Mesenchymal stem cell (in vitro differentiated cells and primary cell): Measurements from ENCODE around the gene PPY.
"Not testable (repeated sequence)": the region's sequence is repeated elsewhere in the genome, so short reads cannot be mapped to it uniquely, and the experiment has no call there.

Source experiments
- DNase-seq: peaks from one replicate; pipeline ENCODE4 v3.0.0-alpha.2; 2013
- H2AFZ ChIP-seq: one replicate; pipeline ENCODE4 v1.6.1; 2013; ENCODE audit warnings: low read depth, mild to moderate bottlenecking, control low read depth, inconsistent platforms, low read length, moderate library complexity
- H2AK5ac ChIP-seq: 2 replicates; pipeline ENCODE4 v1.6.1; 2013; ENCODE audit warnings: low read length, moderate library complexity, mild to moderate bottlenecking, inconsistent platforms; ENCODE audit not compliant: severe bottlenecking
- H2BK120ac ChIP-seq: one replicate; pipeline ENCODE4 v1.6.1; 2013; ENCODE audit warnings: low read depth, mild to moderate bottlenecking, inconsistent platforms, low read length, moderate library complexity
- H2BK12ac ChIP-seq, 2 experiments: one replicate each; pipeline ENCODE4 v1.6.1; 2013; ENCODE audit warnings: inconsistent platforms in 2 of 2, low read length in 2 of 2, mild to moderate bottlenecking in 2 of 2, moderate library complexity in 2 of 2, control low read depth in 1 of 2
- H2BK15ac ChIP-seq: one replicate; pipeline ENCODE4 v1.6.1; 2013; ENCODE audit warnings: mild to moderate bottlenecking, low read depth, inconsistent platforms; ENCODE audit not compliant: poor library complexity, severe bottlenecking
- H2BK5ac ChIP-seq: 2 replicates; pipeline ENCODE4 v1.6.1; 2013; ENCODE audit warnings: low read depth, mild to moderate bottlenecking, low read length, control low read depth, inconsistent platforms; ENCODE audit not compliant: poor library complexity, severe bottlenecking
- H3K14ac ChIP-seq, 2 experiments: one replicate each; pipeline ENCODE4 v1.6.1; 2013; ENCODE audit warnings: inconsistent platforms in 2 of 2, low read length in 2 of 2, control low read depth in 1 of 2, mild to moderate bottlenecking in 1 of 2, moderate library complexity in 1 of 2
- H3K18ac ChIP-seq, 2 experiments: one replicate each; pipeline ENCODE4 v1.6.1; 2013; ENCODE audit warnings: inconsistent platforms in 2 of 2, low read length in 2 of 2, control low read depth in 1 of 2, low read depth in 1 of 2, mild to moderate bottlenecking in 1 of 2
- H3K23ac ChIP-seq, 2 experiments: one replicate each; pipeline ENCODE4 v1.6.1; 2013; ENCODE audit warnings: inconsistent platforms in 2 of 2, low read length in 2 of 2, mild to moderate bottlenecking in 2 of 2, moderate library complexity in 2 of 2, control low read depth in 1 of 2
- H3K27ac ChIP-seq: 2 replicates; pipeline ENCODE4 v1.5.1; 2013; ENCODE audit warnings: mild to moderate bottlenecking, moderate library complexity, low read length, control low read depth, inconsistent platforms; ENCODE audit not compliant: poor library complexity, severe bottlenecking
- H3K27me3 ChIP-seq, 2 experiments: 2 replicates each; pipeline versions ENCODE4 v1.6.1 to v1.7.0; 2013; ENCODE audit warnings: low read length in 2 of 2, mild to moderate bottlenecking in 2 of 2, moderate library complexity in 2 of 2, control low read depth in 1 of 2, inconsistent platforms in 1 of 2; ENCODE audit not compliant: control insufficient read depth in 1 of 2, insufficient read depth in 1 of 2
- H3K36me3 ChIP-seq, 2 experiments: 2 replicates each; pipeline versions ENCODE4 v1.6.1 to v1.7.0; 2013; ENCODE audit warnings: low read length in 2 of 2, control low read depth in 1 of 2, inconsistent platforms in 1 of 2, low read depth in 1 of 2, mild to moderate bottlenecking in 1 of 2; ENCODE audit not compliant: insufficient read depth in 2 of 2, control insufficient read depth in 1 of 2
- H3K4ac ChIP-seq, 2 experiments: one replicate each; pipeline ENCODE4 v1.6.1; 2013; ENCODE audit warnings: inconsistent platforms in 2 of 2, low read length in 2 of 2, mild to moderate bottlenecking in 2 of 2, moderate library complexity in 2 of 2, control low read depth in 1 of 2, low read depth in 1 of 2
- H3K4me1 ChIP-seq: 2 replicates; pipeline ENCODE4 v1.6.1; 2013; ENCODE audit warnings: low read depth, low read length, control low read depth; ENCODE audit not compliant: control insufficient read depth, insufficient read depth
- H3K4me2 ChIP-seq: 2 replicates; pipeline ENCODE4 v1.6.1; 2013; ENCODE audit warnings: low read length, mild to moderate bottlenecking, inconsistent platforms; ENCODE audit not compliant: poor library complexity, severe bottlenecking
- H3K4me3 ChIP-seq, 2 experiments: 2 replicates each; pipeline versions ENCODE4 v1.5.1 to v1.7.0; 2013; ENCODE audit warnings: low read length in 2 of 2, mild to moderate bottlenecking in 2 of 2, control low read depth in 1 of 2, low read depth in 1 of 2; ENCODE audit not compliant: insufficient read depth in 1 of 2
- H3K79me1 ChIP-seq: replicated peaks from 2 replicates; pipeline ENCODE4 v1.6.1; 2013; ENCODE audit warnings: mild to moderate bottlenecking, control low read depth, low read length, inconsistent platforms; ENCODE audit not compliant: poor library complexity, severe bottlenecking
- H3K9ac ChIP-seq: 2 replicates; pipeline ENCODE4 v1.7.0; 2013; ENCODE audit warnings: mild to moderate bottlenecking, low read length, moderate library complexity
- H3K9me3 ChIP-seq: 2 replicates; pipeline ENCODE4 v1.7.0; 2013; ENCODE audit warnings: mild to moderate bottlenecking, low read length; ENCODE audit not compliant: control insufficient read depth
- H4K8ac ChIP-seq: one replicate; pipeline ENCODE4 v1.6.1; 2013; ENCODE audit warnings: inconsistent platforms, mild to moderate bottlenecking, low read length, moderate library complexity
- H4K91ac ChIP-seq: one replicate; pipeline ENCODE4 v1.6.1; 2013; ENCODE audit warnings: mild to moderate bottlenecking, low read length, inconsistent platforms
- WGBS: methylation state at CpG from one replicate; pipeline ENCODE4 v1.1.7; 2013; ENCODE audit warnings: mixed read lengths; 5-methylcytosine and 5-hydroxymethylcytosine counted together

The PPY gene

DNA sequence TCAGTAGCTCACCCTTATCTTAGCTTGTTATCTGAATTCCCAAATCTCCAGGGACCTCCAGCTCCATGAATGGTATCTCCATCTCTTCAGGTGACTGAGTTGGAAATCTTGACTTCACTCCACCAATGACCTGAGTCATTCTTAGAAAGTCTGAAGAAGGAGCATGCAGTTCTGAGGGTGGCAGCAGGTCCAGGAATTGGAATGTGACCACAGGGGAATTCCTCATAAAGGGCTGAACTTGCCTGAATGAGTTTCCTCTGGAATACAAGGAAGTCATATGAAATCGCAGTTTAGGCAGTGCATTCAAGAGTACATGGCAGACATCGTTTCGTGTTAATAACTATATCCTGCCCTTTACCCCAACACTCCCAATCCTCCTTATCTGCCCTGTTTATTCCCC, 24.0 kb upstream of the PPY start:
- Histone ChIP-seq H3K14ac (no peak overlapping the region), H3K36me3 (no peaks in the 10 kb centered on the region), H3K27ac (no peak overlapping the region), H2BK12ac (no peak overlapping the region), H3K23ac (no peak overlapping the region), H3K79me1 (no peaks in the 10 kb centered on the region), H2AK5ac (no peak overlapping the region), H3K4me2 (no peak overlapping the region), H2BK15ac (no peak overlapping the region), H2AFZ (no peak overlapping the region), H3K18ac (no peak overlapping the region), H3K27me3 (peaks cover 15 to 19% of the 10 kb centered on the region in 2 experiments), H3K4me1 (no peaks in the 10 kb centered on the region), H3K9me3 (no peaks in the 10 kb centered on the region), H4K91ac (no peak overlapping the region), H4K8ac (no peak overlapping the region), H3K4ac (no peak overlapping the region), H2BK5ac (no peak overlapping the region), H3K4me3 (no peak overlapping the region), H2BK120ac (no peak overlapping the region), H3K9ac (no peak overlapping the region)
- no peak for DNase-seq
- 85% methylated on average over 3 of the region's 3 CpGs for WGBS

- H3K4me3 ChIP-seq: no peak overlapping the region
- H3K79me1 ChIP-seq: no peaks in the 10 kb centered on the region
- no peaks in the 10 kb centered on the region for H3K36me3 ChIP-seq
- H3K4ac ChIP-seq: no peak overlapping the region
- no peak for DNase-seq
- H2BK12ac ChIP-seq: no peak overlapping the region
- H2AK5ac ChIP-seq: no peak overlapping the region
- H3K9ac ChIP-seq: no peak overlapping the region
- no peak overlapping the region for H3K14ac ChIP-seq
- no peak overlapping the region for H2AFZ ChIP-seq
- no peaks in the 10 kb centered on the region for H3K9me3 ChIP-seq
- H2BK15ac ChIP-seq: no peak overlapping the region
- no peaks in the 10 kb centered on the region for H3K4me1 ChIP-seq
- peaks cover 10 to 12% of the 10 kb centered on the region in 2 experiments for H3K27me3 ChIP-seq
- no peak overlapping the region for H3K23ac ChIP-seq
- no peak overlapping the region for H4K91ac ChIP-seq
- no peak overlapping the region for H2BK120ac ChIP-seq
- no peak overlapping the region for H2BK5ac ChIP-seq
- no peak overlapping the region for H3K27ac ChIP-seq
- no peak overlapping the region for H3K4me2 ChIP-seq
- H3K18ac ChIP-seq: no peak overlapping the region
- H4K8ac ChIP-seq: no peak overlapping the region
- WGBS: 67% methylated on average over 7 of the region's 7 CpGs
Measured at GRCh38 chr17:43962479-43962878, 20.2 kb upstream of the PPY start.

GRCh38 chr17:43961954-43962353, 19.7 kb upstream of the PPY start:
- no peak overlapping the region for H2BK120ac ChIP-seq
- H2BK12ac ChIP-seq: no peak overlapping the region
- peaks cover 10 to 12% of the 10 kb centered on the region in 2 experiments for H3K27me3 ChIP-seq
- no peak overlapping the region for H3K23ac ChIP-seq
- H4K8ac ChIP-seq: no peak overlapping the region
- no peak for DNase-seq
- H3K79me1 ChIP-seq: no peaks in the 10 kb centered on the region
- no peaks in the 10 kb centered on the region for H3K36me3 ChIP-seq
- H3K18ac ChIP-seq: no peak overlapping the region
- WGBS: 91% methylated on average over 2 of the region's 2 CpGs
- no peak overlapping the region for H2AK5ac ChIP-seq
- no peak overlapping the region for H4K91ac ChIP-seq
- no peak overlapping the region for H2BK5ac ChIP-seq
- H3K14ac ChIP-seq: no peak overlapping the region
- no peak overlapping the region for H3K27ac ChIP-seq
- no peaks in the 10 kb centered on the region for H3K9me3 ChIP-seq
- no peak overlapping the region for H2BK15ac ChIP-seq
- H3K4me2 ChIP-seq: no peak overlapping the region
- H3K4me3 ChIP-seq: no peak overlapping the region
- no peak overlapping the region for H2AFZ ChIP-seq
- H3K4me1 ChIP-seq: no peaks in the 10 kb centered on the region
- no peak overlapping the region for H3K4ac ChIP-seq
- no peak overlapping the region for H3K9ac ChIP-seq

GRCh38 chr17:43961292-43961691, 19.0 kb upstream of the PPY start:
- not testable (repeated sequence) for H2BK12ac ChIP-seq

More at GRCh38 chr17:43961292-43961691, 19.0 kb upstream of the PPY start:
- not testable (repeated sequence) for H2BK5ac ChIP-seq, H2BK15ac ChIP-seq, H3K27ac ChIP-seq, H3K4me2 ChIP-seq, DNase-seq, H4K91ac ChIP-seq, H3K4ac ChIP-seq, H3K36me3 ChIP-seq, H2AFZ ChIP-seq, H2AK5ac ChIP-seq, H3K23ac ChIP-seq, H3K9ac ChIP-seq, H3K4me1 ChIP-seq, H3K18ac ChIP-seq, H2BK120ac ChIP-seq, H3K14ac ChIP-seq, H4K8ac ChIP-seq, H3K4me3 ChIP-seq, H3K79me1 ChIP-seq, H3K9me3 ChIP-seq
- WGBS: 90% methylated on average over 6 of the region's 6 CpGs
- peaks cover 12% of the 10 kb centered on the region in 2 experiments for H3K27me3 ChIP-seq
